GM12874 (cell line): ENCODE results near the gene MOB1A.

Experiments
- CTCF ChIP-seq: IDR thresholded peaks from 2 replicates; pipeline ENCODE4 v1.5.1; 2011; ENCODE audit warnings: low read depth, mild to moderate bottlenecking, control low read depth, low read length, moderate library complexity; ENCODE audit not compliant: insufficient read depth

The MOB1A gene

GRCh38 chr2:74162951-74163350 lies 15.7 kb downstream of the MOB1A start:
- TF ChIP-seq CTCF: no peak

DNA sequence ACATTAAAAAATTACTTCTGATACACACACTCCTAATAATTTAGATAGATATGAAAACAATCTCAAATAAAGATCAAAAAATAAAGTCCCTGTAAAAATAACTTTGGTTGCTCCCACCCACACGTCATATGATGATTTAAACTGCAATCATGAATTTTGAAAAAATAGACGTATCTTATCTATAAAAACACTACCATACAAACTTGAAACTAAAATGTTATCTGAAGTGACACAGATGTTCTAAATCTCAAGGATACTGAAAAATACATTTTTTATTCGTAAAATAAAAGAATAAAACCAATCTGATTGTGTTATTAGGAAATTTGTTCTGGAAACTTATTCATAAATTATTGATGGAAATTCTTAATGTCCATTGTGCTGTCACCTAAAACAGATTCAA lies 22.8 kb downstream of the MOB1A start:
- no peak for TF ChIP-seq CTCF

DNA sequence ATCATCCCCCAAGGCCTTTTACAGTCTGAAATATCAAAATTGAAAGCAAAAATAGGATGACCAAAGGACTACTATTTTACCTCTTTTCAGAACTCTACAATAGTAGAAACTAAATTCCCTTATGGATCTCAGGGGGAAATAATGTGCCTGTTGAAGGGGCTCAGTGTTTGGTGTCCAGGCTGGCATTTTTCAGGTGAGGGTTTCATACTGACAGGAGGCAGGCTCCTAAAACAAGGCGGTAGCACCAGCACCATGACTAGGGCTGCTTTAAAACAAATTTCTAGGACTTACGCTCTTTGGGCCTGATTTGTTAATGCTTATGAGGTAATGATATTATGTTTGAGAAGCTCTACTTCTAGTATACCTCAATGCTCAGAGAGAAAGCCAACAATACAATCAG lies 25.7 kb downstream of the MOB1A start:
- no peak for TF ChIP-seq CTCF

DNA sequence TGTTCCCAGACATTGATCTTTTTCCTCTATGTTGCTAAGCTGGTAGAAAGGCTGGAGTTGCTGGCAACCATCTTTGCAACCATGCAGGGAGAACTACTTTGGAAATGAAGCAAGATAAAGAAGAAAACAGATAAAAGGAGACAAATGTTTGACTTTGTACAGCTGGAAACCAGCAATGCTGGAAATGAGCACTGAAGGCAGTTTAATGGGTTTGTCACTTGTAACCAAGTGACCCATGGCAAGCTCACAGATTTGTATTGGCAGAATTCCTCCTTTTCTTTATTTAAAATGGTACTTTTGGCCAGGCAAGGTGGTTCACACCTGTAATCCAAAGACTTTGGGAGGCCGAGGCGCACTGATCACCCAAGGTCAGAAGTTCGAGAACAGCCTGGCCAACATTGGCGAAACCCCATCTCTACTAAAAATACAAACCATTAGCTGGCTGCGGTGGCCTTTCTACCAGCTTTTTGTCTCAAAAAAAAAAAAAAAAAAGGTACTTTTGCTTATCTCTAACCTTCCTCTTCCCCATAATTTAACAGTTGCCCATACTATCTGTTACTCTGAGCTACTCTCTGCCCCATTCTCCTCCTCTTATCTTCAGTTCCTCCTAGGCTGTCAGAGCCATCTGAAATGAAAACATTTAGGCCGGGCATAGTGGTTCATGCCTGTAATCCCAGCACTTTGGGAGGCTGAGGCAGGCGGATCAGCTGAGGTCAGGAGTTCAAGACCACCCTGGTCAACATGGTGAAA lies 28.9 kb downstream of the MOB1A start:
- TF ChIP-seq CTCF: no peak

- no peak for TF ChIP-seq CTCF
These were observed 29.5 kb downstream of the MOB1A start for GRCh38 chr2:74149247-74149525.

- TF ChIP-seq CTCF: no peak
These were observed 30.0 kb downstream of the MOB1A start for GRCh38 chr2:74148457-74149246.

- peak; percentile 80 for TF ChIP-seq CTCF
These were observed 30.8 kb downstream of the MOB1A start, which contains the start of gene BOLA3 for GRCh38 chr2:74147727-74148456. Gene BOLA3, minus strand, starts transcription at chr2:74147912. Its CDS starts 38 bp downstream, at chr2:74147874.
